ENCODE results near the gene STXBP6. TPM values are rescaled to one million over a fixed set of nuclear protein-coding genes. Genes with fewer than 3 reads are reported as not detected.

STXBP6 gene
- total RNA-seq, 1 donor from 2014 or later = 27.1 TPM

DNA sequence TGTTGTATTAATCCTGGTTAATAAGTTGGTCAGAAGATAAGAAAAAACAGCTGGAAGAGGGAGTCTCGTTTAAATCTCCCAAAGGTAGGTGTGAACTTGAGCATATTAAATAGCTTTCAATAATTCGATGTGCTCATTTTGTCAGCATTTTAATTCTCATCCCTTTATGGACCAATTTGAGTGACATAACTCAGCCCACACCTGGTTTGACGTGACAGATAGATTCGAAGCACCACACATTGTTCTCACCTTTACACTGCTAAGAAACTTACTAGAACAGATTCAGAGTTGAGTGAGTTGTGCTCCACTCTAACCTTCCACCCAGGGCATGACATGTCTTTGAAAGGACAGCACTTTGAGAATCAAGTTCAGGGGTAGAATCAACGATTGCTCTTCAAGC, 254.5 kb downstream of the STXBP6 start:
- TF ChIP-seq, protein P1, sequence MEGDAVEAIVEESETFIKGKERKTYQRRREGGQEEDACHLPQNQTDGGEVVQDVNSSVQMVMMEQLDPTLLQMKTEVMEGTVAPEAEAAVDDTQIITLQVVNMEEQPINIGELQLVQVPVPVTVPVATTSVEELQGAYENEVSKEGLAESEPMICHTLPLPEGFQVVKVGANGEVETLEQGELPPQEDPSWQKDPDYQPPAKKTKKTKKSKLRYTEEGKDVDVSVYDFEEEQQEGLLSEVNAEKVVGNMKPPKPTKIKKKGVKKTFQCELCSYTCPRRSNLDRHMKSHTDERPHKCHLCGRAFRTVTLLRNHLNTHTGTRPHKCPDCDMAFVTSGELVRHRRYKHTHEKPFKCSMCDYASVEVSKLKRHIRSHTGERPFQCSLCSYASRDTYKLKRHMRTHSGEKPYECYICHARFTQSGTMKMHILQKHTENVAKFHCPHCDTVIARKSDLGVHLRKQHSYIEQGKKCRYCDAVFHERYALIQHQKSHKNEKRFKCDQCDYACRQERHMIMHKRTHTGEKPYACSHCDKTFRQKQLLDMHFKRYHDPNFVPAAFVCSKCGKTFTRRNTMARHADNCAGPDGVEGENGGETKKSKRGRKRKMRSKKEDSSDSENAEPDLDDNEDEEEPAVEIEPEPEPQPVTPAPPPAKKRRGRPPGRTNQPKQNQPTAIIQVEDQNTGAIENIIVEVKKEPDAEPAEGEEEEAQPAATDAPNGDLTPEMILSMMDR (IDR thresholded peaks at IDR 0.05; ENCODE audit: insufficient read depth, low read depth, low read length) = no peak
- no peak for TF ChIP-seq EZH2 (IDR thresholded peaks at IDR 0.05; ENCODE audit: insufficient read depth, low read length)
- H3K27ac Mint-ChIP-seq (ENCODE audit: unreplicated experiment) = no peak overlapping the region
- H3K9ac ChIP-seq (ENCODE audit: low read length) = no peak overlapping the region
- H3K27me3 ChIP-seq (ENCODE audit: insufficient read depth, low read length) = peaks cover 3% of the 10 kb centered on the region
- DNase-seq (ENCODE audit: low read depth) = no peak
- no peak overlapping the region for H3K4me3 Mint-ChIP-seq (ENCODE audit: unreplicated experiment)
- H2AFZ ChIP-seq (ENCODE audit: low read depth, low read length) = no peak overlapping the region
- peaks cover 5% of the 10 kb centered on the region for H3K27me3 Mint-ChIP-seq (ENCODE audit: low read depth, unreplicated experiment)
- no peaks in the 10 kb centered on the region for H4K20me1 ChIP-seq (ENCODE audit: insufficient read depth, low read length)
- H3K4me2 ChIP-seq (ENCODE audit: low read length) = no peak overlapping the region
- H3K9me3 ChIP-seq (ENCODE audit: insufficient read depth, low read depth, low read length) = no peaks in the 10 kb centered on the region
- no peak overlapping the region for H3K27ac ChIP-seq (ENCODE audit: low read depth, low read length)
- H3K4me1 Mint-ChIP-seq (ENCODE audit: low read depth, unreplicated experiment) = no peaks in the 10 kb centered on the region
- no peaks in the 10 kb centered on the region for H3K36me3 ChIP-seq (ENCODE audit: insufficient read depth, low read length)
- H3K4me3 ChIP-seq (ENCODE audit: insufficient read depth, low read depth, low read length) = no peak overlapping the region
- FAIRE-seq = no peak
- H3K79me2 ChIP-seq (ENCODE audit: insufficient read depth, low read length) = no peaks in the 10 kb centered on the region
- H3K36me3 Mint-ChIP-seq (ENCODE audit: low read depth, unreplicated experiment) = no peaks in the 10 kb centered on the region
- no peaks in the 10 kb centered on the region for H3K4me1 ChIP-seq (ENCODE audit: insufficient read depth, low read length)
- peaks cover 2% of the 10 kb centered on the region for H3K9me3 Mint-ChIP-seq (ENCODE audit: unreplicated experiment)

DNA sequence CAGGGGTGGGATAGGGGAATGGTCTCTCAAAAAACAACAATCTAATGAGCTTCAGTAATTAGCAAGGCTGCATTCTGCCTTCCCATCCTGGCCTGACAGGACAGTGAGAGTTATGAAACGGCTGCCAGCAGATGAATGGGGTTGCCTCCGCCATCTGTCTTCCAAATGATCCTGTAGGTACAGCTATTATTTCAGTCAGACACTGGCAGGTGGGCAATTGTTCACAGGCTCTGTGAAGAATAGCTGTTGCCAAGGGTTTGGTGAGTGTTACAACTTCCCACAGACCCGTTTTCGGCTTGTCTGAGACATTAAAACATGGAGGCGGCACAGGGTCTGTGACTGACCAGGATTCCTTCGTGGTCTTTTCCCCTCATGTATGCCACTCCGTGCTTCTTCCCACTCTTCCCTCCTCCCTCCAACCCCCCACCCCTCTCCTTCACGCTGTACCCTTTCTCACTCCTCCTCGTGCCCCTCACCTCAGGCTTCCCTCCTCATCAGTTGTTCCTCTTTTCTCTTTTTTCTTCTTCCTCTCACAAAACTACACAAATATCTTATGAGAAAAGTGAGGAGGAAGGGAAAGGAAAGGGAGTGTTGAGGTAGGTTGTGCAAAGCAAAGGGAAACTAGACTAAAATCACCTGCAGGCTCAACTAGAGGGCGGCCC, 255.2 kb downstream of the STXBP6 start:
- FAIRE-seq = no peak
- H3K4me1 Mint-ChIP-seq (ENCODE audit: low read depth, unreplicated experiment) = no peaks in the 10 kb centered on the region

DNA sequence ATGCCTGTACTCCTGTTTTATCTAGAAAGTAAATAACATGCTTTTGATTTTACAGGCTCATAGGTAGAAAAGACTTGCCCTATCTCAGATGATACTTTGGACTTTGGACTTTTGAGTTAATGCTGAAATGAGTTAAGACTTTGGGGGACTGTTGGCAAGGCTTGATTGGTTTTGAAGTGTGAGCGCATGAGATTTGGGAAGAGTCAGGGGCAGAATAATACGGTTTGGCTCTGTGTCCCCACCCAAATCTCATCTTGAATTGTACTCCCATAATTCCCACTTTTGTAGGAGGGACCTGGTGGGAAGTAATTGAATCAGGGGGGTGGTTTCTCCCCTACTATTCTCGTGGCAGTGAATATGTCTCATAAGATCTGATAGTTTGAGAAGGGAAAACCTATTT, 259.8 kb downstream of the STXBP6 start:
- Histone ChIP-seq H3K4me1 (ENCODE audit: insufficient read depth, low read length) (no peaks in the 10 kb centered on the region), H3K27ac (ENCODE audit: low read depth, low read length) (no peak overlapping the region), H3K9ac (ENCODE audit: low read length) (no peak overlapping the region), H3K27me3 (ENCODE audit: insufficient read depth, low read length) (no peaks in the 10 kb centered on the region), H3K4me2 (ENCODE audit: low read length) (no peak overlapping the region), H3K79me2 (ENCODE audit: insufficient read depth, low read length) (no peaks in the 10 kb centered on the region), H3K4me3 (ENCODE audit: insufficient read depth, low read depth, low read length) (no peak overlapping the region), H2AFZ (ENCODE audit: low read depth, low read length) (no peak overlapping the region), H4K20me1 (ENCODE audit: insufficient read depth, low read length) (no peaks in the 10 kb centered on the region), H3K36me3 (ENCODE audit: insufficient read depth, low read length) (no peaks in the 10 kb centered on the region), H3K9me3 (ENCODE audit: insufficient read depth, low read depth, low read length) (no peaks in the 10 kb centered on the region)
- DNase-seq (ENCODE audit: low read depth) (no peak), FAIRE-seq (no peak)
- H3K27me3 Mint-ChIP-seq (ENCODE audit: low read depth, unreplicated experiment) = peaks cover 4% of the 10 kb centered on the region
- no peaks in the 10 kb centered on the region for H3K36me3 Mint-ChIP-seq (ENCODE audit: low read depth, unreplicated experiment)
- TF ChIP-seq EZH2 (IDR thresholded peaks at IDR 0.05; ENCODE audit: insufficient read depth, low read length) = no peak
- TF ChIP-seq, protein P1 (IDR thresholded peaks at IDR 0.05; ENCODE audit: insufficient read depth, low read depth, low read length) = no peak
- no peaks in the 10 kb centered on the region for H3K9me3 Mint-ChIP-seq (ENCODE audit: unreplicated experiment)
- no peak overlapping the region for H3K4me3 Mint-ChIP-seq (ENCODE audit: unreplicated experiment)
- no peak overlapping the region for H3K27ac Mint-ChIP-seq (ENCODE audit: unreplicated experiment)
- peaks cover 4% of the 10 kb centered on the region for H3K4me1 Mint-ChIP-seq (ENCODE audit: low read depth, unreplicated experiment)

More for the DNA sequence above, 255.2 kb downstream of the STXBP6 start:
- Mint-ChIP-seq H3K4me3 (ENCODE audit: unreplicated experiment) (no peak overlapping the region), H3K27me3 (ENCODE audit: low read depth, unreplicated experiment) (peaks cover 5% of the 10 kb centered on the region), H3K36me3 (ENCODE audit: low read depth, unreplicated experiment) (no peaks in the 10 kb centered on the region), H3K9me3 (ENCODE audit: unreplicated experiment) (peaks cover 2% of the 10 kb centered on the region), H3K27ac (ENCODE audit: unreplicated experiment) (no peak overlapping the region)
- Histone ChIP-seq H3K27me3 (ENCODE audit: insufficient read depth, low read length) (no peaks in the 10 kb centered on the region), H3K9ac (ENCODE audit: low read length) (no peak overlapping the region), H3K4me1 (ENCODE audit: insufficient read depth, low read length) (no peaks in the 10 kb centered on the region), H3K36me3 (ENCODE audit: insufficient read depth, low read length) (no peaks in the 10 kb centered on the region), H3K27ac (ENCODE audit: low read depth, low read length) (no peak overlapping the region), H3K9me3 (ENCODE audit: insufficient read depth, low read depth, low read length) (no peaks in the 10 kb centered on the region), H4K20me1 (ENCODE audit: insufficient read depth, low read length) (no peaks in the 10 kb centered on the region), H3K4me2 (ENCODE audit: low read length) (no peak overlapping the region), H3K4me3 (ENCODE audit: insufficient read depth, low read depth, low read length) (no peak overlapping the region), H3K79me2 (ENCODE audit: insufficient read depth, low read length) (no peaks in the 10 kb centered on the region), H2AFZ (ENCODE audit: low read depth, low read length) (no peak overlapping the region)
- TF ChIP-seq EZH2 (IDR thresholded peaks at IDR 0.05; ENCODE audit: insufficient read depth, low read length) = no peak
- TF ChIP-seq, protein P1 (IDR thresholded peaks at IDR 0.05; ENCODE audit: insufficient read depth, low read depth, low read length) = no peak
- no peak for DNase-seq (ENCODE audit: low read depth)

Measured in astrocyte (in vitro differentiated cells and primary cell).